H9 (cell line): Measurements from ENCODE around the gene GALNT13. TPM values are rescaled to one million over a fixed set of nuclear protein-coding genes. Genes with fewer than 3 reads are reported as not detected.

ENCODE experiments used
- DNase-seq: peaks from one replicate; pipeline ENCODE4 v3.0.0-alpha.2; 2017
- H2AFZ ChIP-seq: one replicate; pipeline ENCODE4 v1.6.1; 2013; ENCODE audit warnings: mild to moderate bottlenecking, low read length, control low read depth, moderate library complexity
- H2AK5ac ChIP-seq: 2 replicates; pipeline ENCODE4 v1.6.1; 2013; ENCODE audit warnings: low read length, control low read depth, mixed read lengths; ENCODE audit not compliant: insufficient read length
- H2BK120ac ChIP-seq: one replicate; pipeline ENCODE4 v1.6.1; 2013; ENCODE audit warnings: low read depth, mild to moderate bottlenecking, low read length, control low read depth, inconsistent platforms; ENCODE audit not compliant: poor library complexity, severe bottlenecking
- H2BK12ac ChIP-seq: 2 replicates; pipeline ENCODE4 v1.6.1; 2013; ENCODE audit warnings: low read length, control low read depth, mixed read lengths, low read depth; ENCODE audit not compliant: insufficient read length
- H2BK15ac ChIP-seq: 2 replicates; pipeline ENCODE4 v1.6.1; 2013; ENCODE audit warnings: low read depth, low read length, control low read depth
- H2BK20ac ChIP-seq: one replicate; pipeline ENCODE4 v1.6.1; 2013; ENCODE audit warnings: low read depth, mild to moderate bottlenecking, low read length, control low read depth, inconsistent platforms; ENCODE audit not compliant: poor library complexity, severe bottlenecking
- H2BK5ac ChIP-seq: 2 replicates; pipeline ENCODE4 v1.6.1; 2013; ENCODE audit warnings: low read length, control low read depth, mixed read lengths; ENCODE audit not compliant: insufficient read length
- H3K14ac ChIP-seq: 2 replicates; pipeline ENCODE4 v1.6.1; 2013; ENCODE audit warnings: low read length, control low read depth; ENCODE audit not compliant: insufficient read depth
- H3K18ac ChIP-seq: 2 replicates; pipeline ENCODE4 v1.6.1; 2013; ENCODE audit warnings: low read depth, mild to moderate bottlenecking, mixed read lengths, low read length, control low read depth; ENCODE audit not compliant: insufficient read length
- H3K23ac ChIP-seq: 2 replicates; pipeline ENCODE4 v1.6.1; 2013; ENCODE audit warnings: low read length, control low read depth, mixed read lengths, low read depth; ENCODE audit not compliant: insufficient read length
- H3K23me2 ChIP-seq: 2 replicates; pipeline ENCODE4 v1.6.1; 2013; ENCODE audit warnings: low read depth, mild to moderate bottlenecking, mixed read lengths, low read length, control low read depth; ENCODE audit not compliant: insufficient read length, poor library complexity, severe bottlenecking
- H3K27ac ChIP-seq: 2 replicates; pipeline ENCODE4 v1.5.1; 2013; ENCODE audit warnings: low read length, control low read depth, mixed read lengths, low read depth; ENCODE audit not compliant: insufficient read length
- H3K27me3 ChIP-seq: 2 replicates; pipeline ENCODE4 v1.6.1; 2013; ENCODE audit warnings: low read length, control low read depth, inconsistent platforms; ENCODE audit not compliant: insufficient read depth
- H3K4ac ChIP-seq: 2 replicates; pipeline ENCODE4 v1.6.1; 2013; ENCODE audit warnings: low read depth, mild to moderate bottlenecking, control low read depth, inconsistent platforms, low read length, moderate library complexity
- H3K4me1 ChIP-seq: 2 replicates; pipeline ENCODE4 v1.6.1; 2013; ENCODE audit warnings: low read length, control low read depth, inconsistent platforms; ENCODE audit not compliant: insufficient read depth
- H3K4me2 ChIP-seq: 2 replicates; pipeline ENCODE4 v1.6.1; 2013; ENCODE audit warnings: low read length, control low read depth, mixed read lengths; ENCODE audit not compliant: insufficient read length, insufficient read depth
- H3K56ac ChIP-seq: 2 replicates; pipeline ENCODE4 v1.6.1; 2013; ENCODE audit warnings: low read depth, mild to moderate bottlenecking, mixed read lengths, low read length, control low read depth; ENCODE audit not compliant: insufficient read length
- H3K79me1 ChIP-seq: 2 replicates; pipeline ENCODE4 v1.6.1; 2013; ENCODE audit warnings: low read depth, mild to moderate bottlenecking, moderate library complexity, low read length, control low read depth, inconsistent platforms; ENCODE audit not compliant: insufficient read depth, poor library complexity, severe bottlenecking
- H3K79me2 ChIP-seq: 2 replicates; pipeline ENCODE4 v1.6.1; 2013; ENCODE audit warnings: low read length, control low read depth, inconsistent platforms; ENCODE audit not compliant: insufficient read depth
- H3K9ac ChIP-seq: 2 replicates; pipeline ENCODE4 v1.6.1; 2013; ENCODE audit warnings: low read length, control low read depth, mixed read lengths; ENCODE audit not compliant: insufficient read length; ENCODE audit errors: extremely low read depth
- H3K9me3 ChIP-seq: one replicate; pipeline ENCODE4 v1.6.1; 2013; ENCODE audit warnings: low read depth, low read length, inconsistent platforms; ENCODE audit not compliant: control insufficient read depth
- H3T11ph ChIP-seq: one replicate; pipeline ENCODE4 v1.6.1; 2013; ENCODE audit warnings: mild to moderate bottlenecking, low read length, control low read depth, inconsistent platforms
- H4K20me1 ChIP-seq: one replicate; pipeline ENCODE4 v1.6.1; 2013; ENCODE audit not compliant: control insufficient read depth, insufficient read length, insufficient read depth
- H4K5ac ChIP-seq: 2 replicates; pipeline ENCODE4 v1.6.1; 2013; ENCODE audit warnings: low read depth, mild to moderate bottlenecking, mixed read lengths, low read length, control low read depth; ENCODE audit not compliant: insufficient read length
- H4K8ac ChIP-seq: replicated peaks from 2 replicates; pipeline ENCODE4 v1.6.1; 2013; ENCODE audit warnings: low read length, control low read depth, mixed read lengths, low read depth; ENCODE audit not compliant: insufficient read length
- H4K91ac ChIP-seq: 2 replicates; pipeline ENCODE4 v1.6.1; 2013; ENCODE audit warnings: low read depth, mild to moderate bottlenecking, moderate library complexity, mixed read lengths, low read length, control low read depth; ENCODE audit not compliant: insufficient read length
- H3K27ac Mint-ChIP-seq, 3 experiments: 2 replicates in 2 of 3; 3 replicates in 1 of 3; pipeline ENCODE4 v1.8.0; 2020 to 2021; ENCODE audit warnings: mixed read lengths in 3 of 3, mild to moderate bottlenecking in 1 of 3, moderate library complexity in 1 of 3
- H3K27me3 Mint-ChIP-seq: 2 replicates; pipeline ENCODE4 v1.8.0; 2021; ENCODE audit warnings: low read depth, mild to moderate bottlenecking, moderate library complexity, mixed read lengths
- H3K36me3 Mint-ChIP-seq, 3 experiments: 2 replicates in 2 of 3; 3 replicates in 1 of 3; pipeline ENCODE4 v1.8.0; 2020 to 2021; ENCODE audit warnings: low read depth in 3 of 3, mixed read lengths in 3 of 3; ENCODE audit not compliant: insufficient read depth in 1 of 3
- H3K4me1 Mint-ChIP-seq, 2 experiments: 2 replicates each; pipeline ENCODE4 v1.8.0; 2020; ENCODE audit warnings: mixed read lengths in 2 of 2
- H3K4me3 Mint-ChIP-seq, 2 experiments: 2 replicates in 1 of 2; 3 replicates in 1 of 2; pipeline ENCODE4 v1.8.0; 2020 to 2021; ENCODE audit warnings: mild to moderate bottlenecking in 2 of 2, mixed read lengths in 2 of 2, moderate library complexity in 1 of 2
- H3K9me3 Mint-ChIP-seq, 2 experiments: 2 replicates in 1 of 2; 3 replicates in 1 of 2; pipeline ENCODE4 v1.8.0; 2020; ENCODE audit warnings: mild to moderate bottlenecking in 2 of 2, mixed read lengths in 2 of 2, moderate library complexity in 1 of 2
- CTCF ChIP-seq: fragments of 200-600 bp; sonication (generic); conservative IDR thresholded peaks from 3 replicates; pipeline ENCODE4 v1.8.0; 2021; ENCODE audit warnings: antibody characterized with exemption, mild to moderate bottlenecking
- total RNA-seq: library from RNA; stranded (reverse); gene quantifications from 2 replicates; pipeline ENCODE4 v1.2.1, GENCODE V29; 2021

The GALNT13 gene
- total RNA-seq, 1 experiment from 2014 or later: 6.6 TPM

GRCh38 chr2:154433010-154433409 lies 561.3 kb downstream of the GALNT13 start:
- Histone ChIP-seq H2BK5ac (no peak overlapping the region), H2BK12ac (no peak overlapping the region), H4K20me1 (no peaks in the 10 kb centered on the region), H2BK20ac (no peak overlapping the region), H3K79me1 (no peaks in the 10 kb centered on the region), H3K27ac (no peak overlapping the region), H3K56ac (no peak overlapping the region), H4K8ac (no peak overlapping the region), H3T11ph (no peak overlapping the region), H4K91ac (no peak overlapping the region), H3K23me2 (no peaks in the 10 kb centered on the region), H3K79me2 (no peaks in the 10 kb centered on the region), H2AFZ (no peak overlapping the region), H3K23ac (no peak overlapping the region), H3K14ac (no peak overlapping the region), H2BK120ac (no peak overlapping the region), H3K4ac (no peak overlapping the region), H2BK15ac (no peak overlapping the region), H4K5ac (no peak overlapping the region), H3K4me2 (no peak overlapping the region), H3K18ac (no peak overlapping the region), H3K27me3 (no peaks in the 10 kb centered on the region), H2AK5ac (no peak overlapping the region), H3K4me1 (no peaks in the 10 kb centered on the region), H3K9ac (no peak overlapping the region), H3K9me3 (no peaks in the 10 kb centered on the region)
- H3K4me1 Mint-ChIP-seq: no peaks in the 10 kb centered on the region
- H3K27ac Mint-ChIP-seq: no peak overlapping the region
- no peak overlapping the region for H3K4me3 Mint-ChIP-seq
- peaks cover 0 to 4% (median 2%) of the 10 kb centered on the region in 3 experiments; a peak in 4 of 7 replicates for H3K36me3 Mint-ChIP-seq
- no peak for DNase-seq
- H3K27me3 Mint-ChIP-seq: no peaks in the 10 kb centered on the region
- no peak for TF ChIP-seq CTCF
- H3K9me3 Mint-ChIP-seq: peaks cover 0 to 6% of the 10 kb centered on the region in 2 experiments; a peak in 3 of 5 replicates
